ENCODE measurements around the gene L1TD1.

GRCh38 chr1:62176597-62177312 is 17.9 kb upstream of the L1TD1 start:
- no peak for TF ChIP-seq CTCF (IDR thresholded peaks at IDR 0.05)
- no peak for TF ChIP-seq POLR2A (IDR thresholded peaks at IDR 0.05)

Data from Peyer's patch (tissue), 4 donors.